HG03025 (cell line): ENCODE data around the gene ARHGAP29.

ENCODE experiments used
- ATAC-seq: cut with Tn5 transposase; IDR thresholded peaks from one replicate; pipeline ENCODE4 v1.9.1; 2021; ENCODE audit warnings: mild to moderate bottlenecking, moderate library complexity; ENCODE audit not compliant: unreplicated experiment, low FRiP score

The ARHGAP29 gene, protein sequence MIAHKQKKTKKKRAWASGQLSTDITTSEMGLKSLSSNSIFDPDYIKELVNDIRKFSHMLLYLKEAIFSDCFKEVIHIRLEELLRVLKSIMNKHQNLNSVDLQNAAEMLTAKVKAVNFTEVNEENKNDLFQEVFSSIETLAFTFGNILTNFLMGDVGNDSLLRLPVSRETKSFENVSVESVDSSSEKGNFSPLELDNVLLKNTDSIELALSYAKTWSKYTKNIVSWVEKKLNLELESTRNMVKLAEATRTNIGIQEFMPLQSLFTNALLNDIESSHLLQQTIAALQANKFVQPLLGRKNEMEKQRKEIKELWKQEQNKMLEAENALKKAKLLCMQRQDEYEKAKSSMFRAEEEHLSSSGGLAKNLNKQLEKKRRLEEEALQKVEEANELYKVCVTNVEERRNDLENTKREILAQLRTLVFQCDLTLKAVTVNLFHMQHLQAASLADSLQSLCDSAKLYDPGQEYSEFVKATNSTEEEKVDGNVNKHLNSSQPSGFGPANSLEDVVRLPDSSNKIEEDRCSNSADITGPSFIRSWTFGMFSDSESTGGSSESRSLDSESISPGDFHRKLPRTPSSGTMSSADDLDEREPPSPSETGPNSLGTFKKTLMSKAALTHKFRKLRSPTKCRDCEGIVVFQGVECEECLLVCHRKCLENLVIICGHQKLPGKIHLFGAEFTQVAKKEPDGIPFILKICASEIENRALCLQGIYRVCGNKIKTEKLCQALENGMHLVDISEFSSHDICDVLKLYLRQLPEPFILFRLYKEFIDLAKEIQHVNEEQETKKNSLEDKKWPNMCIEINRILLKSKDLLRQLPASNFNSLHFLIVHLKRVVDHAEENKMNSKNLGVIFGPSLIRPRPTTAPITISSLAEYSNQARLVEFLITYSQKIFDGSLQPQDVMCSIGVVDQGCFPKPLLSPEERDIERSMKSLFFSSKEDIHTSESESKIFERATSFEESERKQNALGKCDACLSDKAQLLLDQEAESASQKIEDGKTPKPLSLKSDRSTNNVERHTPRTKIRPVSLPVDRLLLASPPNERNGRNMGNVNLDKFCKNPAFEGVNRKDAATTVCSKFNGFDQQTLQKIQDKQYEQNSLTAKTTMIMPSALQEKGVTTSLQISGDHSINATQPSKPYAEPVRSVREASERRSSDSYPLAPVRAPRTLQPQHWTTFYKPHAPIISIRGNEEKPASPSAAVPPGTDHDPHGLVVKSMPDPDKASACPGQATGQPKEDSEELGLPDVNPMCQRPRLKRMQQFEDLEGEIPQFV

DNA sequence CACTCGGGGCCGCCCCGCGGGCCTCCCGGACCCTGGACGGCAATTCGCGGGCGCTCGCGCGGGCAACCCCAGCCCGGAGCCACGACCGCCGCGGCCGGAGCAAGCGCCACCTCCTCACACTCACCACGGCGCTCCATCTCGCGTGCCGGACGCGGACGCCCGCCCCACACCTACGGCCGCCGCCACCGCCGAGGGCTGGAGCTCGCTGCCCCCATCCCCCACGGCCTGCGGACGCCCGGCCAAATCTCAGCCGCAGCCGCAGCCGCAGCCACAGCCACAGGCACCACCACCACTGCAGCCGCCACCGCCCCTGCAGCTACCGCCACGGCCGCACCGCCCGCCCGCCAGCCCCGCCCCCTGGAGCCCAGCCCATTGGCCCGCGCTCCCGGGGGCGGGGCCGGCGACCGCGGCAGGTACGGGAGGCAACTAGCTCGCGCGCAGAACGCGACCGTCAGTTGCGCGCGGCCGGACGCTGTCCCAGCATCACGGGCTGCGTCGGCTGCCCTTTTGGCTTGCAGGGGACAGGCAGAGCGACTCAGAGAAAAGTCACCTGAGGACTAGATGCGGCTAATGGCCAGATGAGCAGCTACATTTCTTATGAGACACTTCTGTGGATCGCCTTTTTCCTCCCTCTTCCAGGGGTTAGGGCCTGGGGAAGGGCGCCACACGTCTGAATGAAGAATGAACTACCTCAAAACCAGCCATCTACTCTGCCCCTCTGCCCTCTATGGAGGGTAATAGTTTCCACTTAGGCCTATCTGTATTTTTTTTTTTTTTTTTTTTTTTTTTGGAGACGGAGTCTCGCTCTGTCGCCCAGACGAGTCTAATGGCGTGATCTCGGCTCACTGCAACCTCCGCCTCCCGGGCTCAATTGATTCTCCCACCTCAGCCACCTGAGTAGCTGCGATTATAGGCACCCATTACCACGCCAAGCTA, at the start of gene ARHGAP29:
TSS of gene ARHGAP29 (minus strand) at position 294 of the 936 bp plus-strand sequence. CDS start 5,973 bp downstream, outside the sequence.
- ATAC-seq = peak; percentile 63

DNA sequence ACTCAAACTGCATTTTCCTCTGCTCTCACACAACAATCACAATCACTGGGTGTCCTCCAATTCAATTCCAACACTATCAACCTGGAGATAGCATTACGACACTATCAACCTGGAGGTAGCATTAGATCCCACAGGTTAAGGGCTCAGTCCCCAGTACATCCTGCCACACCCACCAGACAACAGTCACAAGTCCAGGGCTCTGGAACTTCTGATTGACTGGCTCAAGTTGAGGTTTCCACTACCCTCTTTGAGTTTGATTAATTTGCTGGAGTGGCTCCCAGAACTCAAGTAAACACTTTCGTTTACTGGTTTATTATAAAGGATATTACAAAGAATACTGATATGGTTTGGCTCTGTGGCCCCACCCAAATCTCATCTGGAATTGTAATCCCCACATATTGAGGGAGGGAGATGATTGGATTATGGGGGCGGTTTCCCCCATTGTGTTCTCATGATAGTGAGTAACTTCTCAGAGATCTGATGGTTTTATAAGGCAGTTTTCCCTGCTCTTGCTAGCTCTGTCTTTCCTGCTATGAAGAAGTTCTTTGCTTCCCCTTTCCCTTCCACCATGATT, 49.6 kb upstream of the ARHGAP29 start:
- no peak for ATAC-seq

DNA sequence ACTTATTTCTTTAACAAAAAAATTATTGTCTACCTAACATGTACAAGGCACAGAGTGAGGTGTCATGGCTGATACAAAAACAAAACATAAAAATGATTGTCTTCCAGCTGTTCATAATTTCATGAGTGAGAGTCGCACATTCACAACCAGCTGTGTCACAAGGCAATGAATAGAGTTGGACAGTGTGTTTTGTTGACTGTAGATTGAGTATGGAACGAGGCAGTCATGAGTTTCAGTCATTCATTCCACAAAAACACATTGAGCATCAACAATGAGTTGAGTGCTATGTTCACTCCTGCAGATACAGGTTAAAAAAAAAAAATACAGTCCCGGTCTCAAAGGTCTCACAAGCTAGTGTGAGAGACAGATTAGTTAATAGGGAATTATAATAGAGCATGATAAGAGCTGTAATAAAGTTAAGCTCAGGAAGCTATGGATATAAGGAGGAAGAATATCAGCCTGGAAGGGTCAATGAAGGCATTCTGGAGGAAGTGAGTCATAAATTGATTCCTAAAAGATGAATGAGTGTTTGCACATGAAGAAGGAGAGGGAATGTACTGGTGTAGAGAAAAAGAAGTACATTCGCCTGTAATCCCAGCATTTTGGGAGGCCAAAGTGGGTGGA, 47.8 kb upstream of the ARHGAP29 start:
- ATAC-seq = no peak

DNA sequence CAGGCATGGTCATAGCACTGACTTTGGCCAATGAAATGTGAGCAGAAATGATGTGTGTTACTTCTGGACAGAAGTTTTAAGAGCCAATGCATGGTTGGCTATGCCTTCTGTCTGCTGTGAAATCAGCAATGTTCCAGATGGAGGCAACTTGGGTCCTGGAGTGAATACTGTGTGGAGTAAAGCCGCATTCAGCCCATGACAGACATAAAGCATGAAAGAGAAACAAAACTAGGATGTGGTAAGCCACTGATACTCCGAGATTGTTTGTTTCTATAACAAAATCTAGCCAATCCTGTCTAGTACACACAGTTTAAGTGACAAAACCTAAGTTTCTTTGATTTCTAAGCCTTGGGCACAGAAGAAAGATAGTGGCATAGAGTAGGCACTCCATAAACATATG, 47.1 kb upstream of the ARHGAP29 start:
- ATAC-seq = peak; percentile 90

DNA sequence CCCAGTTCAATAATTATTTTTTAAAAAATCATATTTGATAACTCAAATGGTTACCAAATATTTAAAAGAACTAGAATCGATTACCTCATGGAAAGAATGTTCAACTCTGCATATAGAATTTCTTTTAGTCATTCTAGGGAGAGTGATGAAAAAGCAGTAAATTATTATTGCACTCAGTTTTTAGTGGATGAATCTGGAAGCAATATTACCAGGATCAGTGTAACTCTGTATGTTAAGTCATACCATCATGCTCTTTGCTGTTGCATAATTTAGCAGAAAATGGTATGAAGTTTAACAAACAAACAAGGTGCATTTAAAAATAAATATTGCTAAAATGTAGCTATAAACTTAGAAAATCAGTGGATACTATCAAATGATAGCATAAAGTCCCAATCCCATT, 46.1 kb upstream of the ARHGAP29 start:
- ATAC-seq = no peak

DNA sequence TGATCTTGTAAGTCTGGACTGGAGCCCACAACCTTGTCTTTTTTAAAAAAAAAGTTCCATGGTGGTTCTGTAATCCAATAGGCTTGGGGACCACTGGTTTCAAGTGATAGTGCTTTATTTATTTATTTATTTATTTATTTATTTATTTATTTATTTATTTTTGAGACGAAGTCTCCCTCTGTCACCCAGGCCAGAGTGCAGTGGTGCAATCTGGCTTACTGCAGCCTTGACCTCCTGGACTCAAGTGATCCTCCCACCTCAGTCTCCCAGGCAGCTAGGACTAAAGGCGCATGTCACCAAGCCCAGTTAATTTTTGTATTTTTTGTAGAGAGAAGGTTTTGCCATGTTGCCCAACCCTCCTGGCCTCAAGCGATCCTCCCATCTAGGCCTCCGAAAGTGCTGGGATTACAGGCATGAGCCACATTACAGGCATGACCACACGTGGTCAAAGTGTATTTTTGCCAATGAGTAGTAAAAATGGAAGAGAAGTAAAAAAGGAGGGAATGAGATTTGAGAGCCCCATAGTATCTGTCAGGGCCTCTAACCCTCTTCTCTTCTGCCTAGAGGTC, 44.8 kb upstream of the ARHGAP29 start:
- ATAC-seq = no peak

DNA sequence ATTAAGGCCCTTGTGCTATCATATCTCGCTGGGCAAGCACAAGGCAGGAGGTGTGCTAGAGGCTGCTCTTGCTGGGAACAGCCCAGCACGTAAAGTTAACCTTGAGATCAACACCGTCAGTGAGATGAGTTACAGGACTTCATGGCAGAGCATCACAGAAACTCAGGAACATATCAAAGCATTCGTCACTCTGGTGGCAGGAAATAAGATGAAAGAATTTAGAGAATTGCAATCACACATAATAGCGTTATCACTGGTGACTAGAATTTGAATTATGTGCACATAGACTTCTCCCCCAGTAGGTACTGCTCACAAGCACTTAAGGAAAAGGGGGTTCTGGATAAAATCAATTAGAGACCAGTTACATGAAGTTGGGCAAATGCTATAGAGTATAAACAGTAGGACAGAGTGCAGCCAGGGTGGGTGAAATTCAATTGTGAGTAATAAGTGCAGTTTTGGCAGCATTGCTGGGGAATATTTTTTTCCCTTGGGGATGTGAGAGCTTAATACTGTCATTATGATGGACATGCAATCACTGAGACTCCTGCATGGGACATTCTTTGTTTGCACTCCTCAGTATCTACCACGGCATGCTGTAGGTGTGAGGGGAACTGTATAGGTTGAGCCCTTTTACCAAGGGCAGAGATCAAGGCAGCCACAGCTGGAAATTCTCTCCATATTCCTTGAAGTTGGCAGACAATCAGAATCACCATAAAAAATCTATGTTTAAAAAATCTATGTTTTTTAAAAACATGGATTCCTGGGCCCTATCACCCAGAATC, 44.2 kb upstream of the ARHGAP29 start:
- no peak for ATAC-seq

DNA sequence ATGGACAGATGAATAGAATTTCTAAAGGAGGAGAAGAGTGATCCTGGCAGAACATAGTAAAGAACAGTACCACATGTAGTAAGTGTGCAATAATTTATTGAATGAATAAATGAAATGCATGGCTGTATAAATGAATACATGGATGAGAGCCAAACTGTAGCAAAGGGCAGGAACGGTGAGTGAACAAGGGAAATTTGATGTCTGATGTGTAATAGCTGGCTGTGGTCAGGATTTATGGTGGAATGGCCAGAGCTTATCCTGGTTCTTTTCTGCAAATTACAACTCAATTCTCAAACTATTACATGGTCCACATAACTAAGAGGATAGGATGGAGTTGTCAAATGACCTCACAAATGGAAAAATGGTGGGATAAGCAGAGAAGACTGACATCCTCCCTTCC, 43.2 kb upstream of the ARHGAP29 start:
- no peak for ATAC-seq

DNA sequence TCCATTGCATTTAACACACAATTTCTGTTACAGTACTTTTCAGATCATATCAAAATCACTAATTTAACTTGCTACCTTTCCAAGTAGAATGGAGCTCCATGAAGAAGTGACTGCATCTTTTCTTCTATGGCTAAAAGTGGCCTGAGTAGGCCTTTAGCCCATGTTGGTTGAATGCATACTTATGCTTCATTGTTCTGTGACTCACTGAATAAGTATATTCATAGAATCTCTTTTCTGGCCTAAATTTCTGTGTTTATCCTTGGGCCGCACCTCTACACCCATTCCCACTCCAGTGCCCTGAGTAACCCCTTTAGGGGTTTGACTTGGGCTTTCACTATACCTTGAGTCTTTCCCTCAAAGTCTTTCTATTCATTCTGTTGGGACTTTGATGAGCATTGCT, 42.1 kb upstream of the ARHGAP29 start:
- ATAC-seq = no peak

DNA sequence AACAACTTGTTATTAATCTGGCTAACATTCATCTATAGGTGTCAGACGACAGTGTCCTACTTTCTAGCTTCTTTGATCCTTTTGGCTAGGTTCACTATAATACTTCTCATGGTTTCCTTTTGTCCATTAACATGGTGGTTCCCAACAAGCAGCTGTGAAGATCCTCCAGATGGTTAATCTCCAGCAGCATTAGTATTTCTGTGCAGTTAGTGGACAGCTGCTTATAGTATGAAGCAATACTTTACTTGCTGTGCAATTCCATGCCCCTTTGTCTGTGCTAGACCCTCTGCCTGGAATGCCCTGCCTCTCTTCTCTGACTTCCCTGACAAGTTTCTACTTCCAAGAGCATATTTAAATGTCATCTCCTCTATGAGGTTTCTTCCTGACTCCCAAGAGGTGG, 41.7 kb upstream of the ARHGAP29 start:
- ATAC-seq = no peak

DNA sequence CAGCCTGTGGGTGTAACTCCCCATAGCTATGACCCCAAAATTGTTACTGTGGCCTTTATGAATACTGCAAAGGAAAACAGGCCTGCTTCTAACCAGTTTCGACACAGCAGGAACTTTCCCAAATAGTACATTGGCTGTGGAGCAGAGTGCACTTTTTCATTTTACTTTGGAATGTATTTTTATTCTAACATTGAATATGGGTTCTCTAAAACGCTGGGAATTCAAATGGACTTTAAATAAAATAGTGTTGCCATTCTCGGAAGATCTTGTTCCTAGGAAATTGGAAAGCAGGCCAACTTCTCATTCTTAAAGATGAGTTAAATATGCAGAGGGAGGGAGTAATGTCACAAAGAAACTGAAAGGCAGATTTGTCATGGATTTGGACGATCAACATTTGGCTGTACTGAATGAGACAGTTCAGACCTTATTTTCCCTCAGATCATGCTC, 39.6 kb upstream of the ARHGAP29 start:
- ATAC-seq = no peak

DNA sequence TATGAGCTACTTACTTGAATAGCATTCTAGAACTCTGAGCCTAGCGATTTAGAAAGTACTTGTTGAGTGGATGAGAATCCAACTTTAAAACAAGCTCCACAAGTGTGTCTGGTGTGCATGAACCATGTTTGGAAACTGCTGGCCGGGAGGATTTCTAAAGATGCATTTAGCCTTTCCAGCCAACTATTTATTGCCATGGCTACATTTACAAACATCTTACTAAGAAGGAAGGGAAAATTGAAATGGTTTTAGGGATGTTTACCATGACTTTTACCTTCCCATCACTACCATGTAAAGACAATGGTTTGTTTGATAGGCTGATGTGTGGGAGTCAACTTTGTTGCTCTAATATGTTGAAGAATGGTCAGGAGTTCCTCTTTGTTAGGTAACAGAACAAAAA, 37.7 kb upstream of the ARHGAP29 start:
- no peak for ATAC-seq

DNA sequence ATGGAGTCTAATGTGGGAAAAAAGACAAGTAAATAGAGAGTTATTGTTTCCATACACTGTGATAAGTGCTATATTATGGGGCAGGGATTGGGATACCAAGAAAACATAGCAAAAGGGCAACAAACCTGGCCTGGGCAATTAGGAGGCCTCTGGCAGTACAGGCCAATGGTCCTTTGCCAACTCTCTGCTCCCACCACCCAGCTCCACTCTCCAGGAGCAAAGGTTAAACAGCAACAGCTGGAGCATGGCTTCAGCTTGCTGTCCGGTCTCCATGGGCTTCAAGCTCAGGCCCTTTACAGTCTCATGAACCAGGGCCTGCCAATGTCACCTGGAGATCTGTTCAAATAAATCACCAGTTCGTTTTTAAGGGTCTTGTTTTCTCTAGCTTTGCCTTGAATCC, 37.2 kb upstream of the ARHGAP29 start:
- no peak for ATAC-seq

DNA sequence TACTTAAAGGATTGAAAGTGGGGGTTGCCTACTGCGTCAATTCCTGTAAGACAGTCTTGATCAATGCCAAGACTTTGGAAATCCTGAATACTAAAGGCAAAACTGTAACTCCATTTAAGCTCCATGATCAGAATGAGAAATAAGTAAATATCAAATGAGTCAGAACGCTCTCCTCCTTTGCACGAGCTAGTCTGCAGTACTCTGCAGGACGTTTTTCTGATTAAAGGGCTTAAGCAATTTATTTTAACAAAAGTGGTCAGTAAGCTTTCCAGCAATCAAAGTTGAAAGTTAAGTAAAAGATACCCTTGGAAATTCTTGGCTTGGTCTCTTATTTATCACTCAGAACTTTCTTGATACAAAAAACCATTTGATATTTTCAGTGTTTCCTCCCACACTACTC, 35.7 kb upstream of the ARHGAP29 start:
- no peak for ATAC-seq

DNA sequence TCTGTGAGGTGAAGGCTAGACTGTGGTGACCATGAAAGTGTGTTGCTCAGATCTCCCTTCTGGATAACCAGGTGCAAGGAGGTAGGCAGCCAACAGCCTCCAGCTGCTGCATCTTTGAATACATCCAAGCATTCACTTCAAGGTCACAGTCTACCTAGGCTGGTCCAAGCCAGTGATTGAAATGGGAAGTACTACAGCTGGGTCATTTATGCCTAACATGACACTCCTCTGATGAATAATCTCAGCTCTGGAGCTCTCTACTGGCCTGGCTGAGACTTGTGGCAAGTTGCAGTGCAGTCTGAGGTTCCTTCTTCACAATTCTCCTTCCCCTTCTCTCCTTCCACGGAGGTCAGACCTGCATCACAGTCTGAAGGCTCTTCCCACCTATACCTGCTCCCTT, 35.0 kb upstream of the ARHGAP29 start:
- ATAC-seq = no peak

DNA sequence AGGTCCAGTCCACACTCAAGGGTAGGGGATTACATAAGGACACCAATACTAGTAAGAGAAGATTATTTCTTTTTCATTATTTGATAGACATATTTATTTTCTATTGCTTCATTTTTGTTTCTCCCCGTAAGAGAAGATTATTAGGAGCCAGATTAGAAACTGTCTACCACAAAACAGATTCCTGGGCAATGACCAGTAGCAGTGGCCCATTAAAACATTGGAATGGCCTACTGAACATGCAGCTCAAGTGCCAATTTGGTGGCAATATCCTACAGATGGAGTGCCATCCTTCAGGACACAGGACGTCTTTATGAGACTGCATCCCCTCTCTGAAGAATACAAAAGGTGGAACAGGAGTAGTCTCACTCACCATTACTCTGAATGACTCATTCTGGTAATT, 34.0 kb upstream of the ARHGAP29 start:
- no peak for ATAC-seq

DNA sequence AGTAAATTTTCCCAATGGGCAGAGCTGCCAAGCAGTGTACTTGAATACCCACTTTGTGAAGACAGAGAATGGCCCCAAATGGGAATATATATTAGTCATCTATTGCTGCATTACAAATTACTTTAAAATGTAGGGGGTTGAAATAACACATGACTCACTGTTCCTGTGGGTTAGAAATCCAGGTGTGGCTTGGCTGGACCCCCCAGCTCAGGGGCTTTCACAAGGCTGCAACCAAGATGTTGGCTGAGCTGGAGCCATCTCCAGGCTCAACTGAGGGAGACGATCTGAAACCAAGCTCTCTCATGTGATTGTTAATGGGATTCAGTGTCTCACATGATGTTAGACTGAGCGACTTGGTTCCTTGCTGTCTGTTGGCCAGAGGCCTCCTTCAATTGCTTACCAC, 33.4 kb upstream of the ARHGAP29 start:
- no peak for ATAC-seq

DNA sequence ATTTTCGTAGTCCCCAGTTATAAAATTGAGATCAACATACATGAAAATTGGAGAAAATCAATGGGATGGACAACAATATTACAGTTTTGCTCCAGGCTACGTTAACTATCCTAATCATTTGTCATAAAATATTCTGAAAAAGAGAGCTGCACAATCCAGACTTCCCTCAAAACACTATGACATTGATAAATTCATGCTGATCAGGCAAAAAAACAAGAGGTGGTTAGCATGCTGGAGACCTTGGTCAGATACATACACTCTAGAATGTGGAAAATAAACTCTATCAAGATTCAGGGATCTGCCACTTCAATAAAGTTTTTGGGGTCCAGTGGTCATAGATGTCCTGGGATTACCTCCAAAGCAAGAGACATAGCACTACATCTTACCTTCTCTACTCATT, 32.5 kb upstream of the ARHGAP29 start:
- ATAC-seq = no peak
